Osteoblast (primary cell): Measurements from ENCODE around the gene F2R. TPM values are rescaled to one million over a fixed set of nuclear protein-coding genes. Genes with fewer than 3 reads are reported as not detected.
"Not testable (repeated sequence)": the region's sequence is repeated elsewhere in the genome, so short reads cannot be mapped to it uniquely, and the experiment has no call there.

Source experiments
- DNase-seq: peaks from one replicate; pipeline ENCODE4 v3.0.0; 2011; ENCODE audit warnings: low spot score, mixed read lengths; ENCODE audit not compliant: insufficient read length; ENCODE audit errors: missing footprints
- H2AFZ ChIP-seq: 2 replicates; pipeline ENCODE4 v1.6.0; 2011; ENCODE audit warnings: mild to moderate bottlenecking, low read length
- H3K27ac ChIP-seq: 2 replicates; pipeline ENCODE4 v1.5.1; 2011; ENCODE audit warnings: mild to moderate bottlenecking, low read depth, low read length, moderate library complexity
- H3K27me3 ChIP-seq: 2 replicates; pipeline ENCODE4 v1.6.0; 2012; ENCODE audit warnings: mild to moderate bottlenecking, control low read depth, inconsistent platforms, low read length, moderate library complexity; ENCODE audit not compliant: insufficient read depth
- H3K36me3 ChIP-seq: 2 replicates; pipeline ENCODE4 v1.5.1; 2011; ENCODE audit warnings: mild to moderate bottlenecking, low read length, control low read depth, moderate library complexity; ENCODE audit not compliant: insufficient read depth
- H3K4me1 ChIP-seq: 2 replicates; pipeline ENCODE4 v1.5.1; 2011; ENCODE audit warnings: mild to moderate bottlenecking, low read length, control low read depth, moderate library complexity; ENCODE audit not compliant: insufficient read depth
- H3K4me2 ChIP-seq: 2 replicates; pipeline ENCODE4 v1.6.0; 2011; ENCODE audit warnings: mild to moderate bottlenecking, low read length; ENCODE audit not compliant: insufficient read depth
- H3K4me3 ChIP-seq: fragments of 200-600 bp; sonication (generic); 3 replicates; pipeline ENCODE4 v1.5.1; 2012; ENCODE audit warnings: mild to moderate bottlenecking, low read length, inconsistent platforms; ENCODE audit not compliant: insufficient read depth
- H3K79me2 ChIP-seq: 2 replicates; pipeline ENCODE4 v1.6.0; 2012; ENCODE audit warnings: mild to moderate bottlenecking, low read length, control low read depth, inconsistent platforms; ENCODE audit not compliant: insufficient read depth
- H3K9me3 ChIP-seq: 2 replicates; pipeline ENCODE4 v1.5.1; 2011; ENCODE audit warnings: low read depth, low read length, control low read depth
- H4K20me1 ChIP-seq: 2 replicates; pipeline ENCODE4 v1.6.0; 2012; ENCODE audit warnings: mild to moderate bottlenecking, low read length, control low read depth; ENCODE audit not compliant: insufficient read depth
- total RNA-seq: library from RNA; depleted of rRNA; stranded (reverse); fragments of >200 nt; gene quantifications from 2 replicates; pipeline ENCODE4 v1.2.3, GENCODE V29; 2012
- TF ChIP-seq, protein P1 (sequence below): IDR thresholded peaks from 2 replicates; pipeline ENCODE4 v1.5.1; 2011; ENCODE audit warnings: mild to moderate bottlenecking, low read depth, low read length, moderate library complexity; ENCODE audit errors: extremely low read depth

Gene F2R
- total RNA-seq, 1 donor = 38.7 TPM

DNA sequence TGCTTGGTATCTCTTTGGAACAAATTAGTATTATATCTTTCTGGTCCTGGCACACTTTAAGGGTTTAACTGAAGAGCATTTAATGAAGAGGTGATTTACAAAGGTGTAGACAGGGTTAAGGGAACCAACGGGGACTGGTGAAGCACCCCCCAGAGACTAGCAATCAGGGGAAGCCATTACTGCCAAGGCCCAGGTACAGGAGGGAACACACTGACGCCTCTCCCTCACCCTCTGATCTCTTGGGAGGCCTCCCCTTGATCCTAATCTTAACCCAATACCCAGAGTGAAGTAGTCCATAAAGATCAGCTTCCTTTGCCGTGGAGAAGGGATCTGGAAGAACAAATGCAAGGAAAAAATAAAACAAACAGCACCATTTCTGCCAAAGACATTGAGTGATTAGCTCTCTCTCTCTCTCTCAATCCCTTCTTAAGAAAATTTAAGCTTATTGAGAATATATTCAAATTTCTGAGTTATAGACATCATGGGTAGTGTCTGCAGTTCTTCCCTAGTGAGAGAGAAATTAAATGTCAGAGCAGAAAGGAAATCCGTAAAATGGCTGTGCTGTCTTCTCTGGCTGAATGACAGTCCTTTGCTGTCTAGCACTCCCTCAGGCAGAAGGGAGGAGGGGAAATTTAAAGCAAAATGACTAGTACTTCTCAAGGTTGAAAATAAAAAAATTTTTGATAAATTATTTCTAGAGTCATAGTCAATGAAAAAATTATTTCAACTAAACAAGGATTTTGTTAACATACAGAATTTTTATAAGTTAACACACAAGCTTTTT, 20.0 kb downstream of the F2R start:
- H2AFZ ChIP-seq = no peak overlapping the region
- H4K20me1 ChIP-seq = no peaks in the 10 kb centered on the region
- peaks cover 9% of the 10 kb centered on the region for H3K4me1 ChIP-seq
- no peak overlapping the region for H3K4me3 ChIP-seq
- DNase-seq = no peak
- H3K9me3 ChIP-seq = no peaks in the 10 kb centered on the region
- no peak overlapping the region for H3K27ac ChIP-seq
- no peak overlapping the region for H3K4me2 ChIP-seq
- no peaks in the 10 kb centered on the region for H3K27me3 ChIP-seq
- peaks cover 15% of the 10 kb centered on the region for H3K79me2 ChIP-seq
- TF ChIP-seq, protein P1, sequence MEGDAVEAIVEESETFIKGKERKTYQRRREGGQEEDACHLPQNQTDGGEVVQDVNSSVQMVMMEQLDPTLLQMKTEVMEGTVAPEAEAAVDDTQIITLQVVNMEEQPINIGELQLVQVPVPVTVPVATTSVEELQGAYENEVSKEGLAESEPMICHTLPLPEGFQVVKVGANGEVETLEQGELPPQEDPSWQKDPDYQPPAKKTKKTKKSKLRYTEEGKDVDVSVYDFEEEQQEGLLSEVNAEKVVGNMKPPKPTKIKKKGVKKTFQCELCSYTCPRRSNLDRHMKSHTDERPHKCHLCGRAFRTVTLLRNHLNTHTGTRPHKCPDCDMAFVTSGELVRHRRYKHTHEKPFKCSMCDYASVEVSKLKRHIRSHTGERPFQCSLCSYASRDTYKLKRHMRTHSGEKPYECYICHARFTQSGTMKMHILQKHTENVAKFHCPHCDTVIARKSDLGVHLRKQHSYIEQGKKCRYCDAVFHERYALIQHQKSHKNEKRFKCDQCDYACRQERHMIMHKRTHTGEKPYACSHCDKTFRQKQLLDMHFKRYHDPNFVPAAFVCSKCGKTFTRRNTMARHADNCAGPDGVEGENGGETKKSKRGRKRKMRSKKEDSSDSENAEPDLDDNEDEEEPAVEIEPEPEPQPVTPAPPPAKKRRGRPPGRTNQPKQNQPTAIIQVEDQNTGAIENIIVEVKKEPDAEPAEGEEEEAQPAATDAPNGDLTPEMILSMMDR = no peak
- peaks cover 23% of the 10 kb centered on the region for H3K36me3 ChIP-seq

DNA sequence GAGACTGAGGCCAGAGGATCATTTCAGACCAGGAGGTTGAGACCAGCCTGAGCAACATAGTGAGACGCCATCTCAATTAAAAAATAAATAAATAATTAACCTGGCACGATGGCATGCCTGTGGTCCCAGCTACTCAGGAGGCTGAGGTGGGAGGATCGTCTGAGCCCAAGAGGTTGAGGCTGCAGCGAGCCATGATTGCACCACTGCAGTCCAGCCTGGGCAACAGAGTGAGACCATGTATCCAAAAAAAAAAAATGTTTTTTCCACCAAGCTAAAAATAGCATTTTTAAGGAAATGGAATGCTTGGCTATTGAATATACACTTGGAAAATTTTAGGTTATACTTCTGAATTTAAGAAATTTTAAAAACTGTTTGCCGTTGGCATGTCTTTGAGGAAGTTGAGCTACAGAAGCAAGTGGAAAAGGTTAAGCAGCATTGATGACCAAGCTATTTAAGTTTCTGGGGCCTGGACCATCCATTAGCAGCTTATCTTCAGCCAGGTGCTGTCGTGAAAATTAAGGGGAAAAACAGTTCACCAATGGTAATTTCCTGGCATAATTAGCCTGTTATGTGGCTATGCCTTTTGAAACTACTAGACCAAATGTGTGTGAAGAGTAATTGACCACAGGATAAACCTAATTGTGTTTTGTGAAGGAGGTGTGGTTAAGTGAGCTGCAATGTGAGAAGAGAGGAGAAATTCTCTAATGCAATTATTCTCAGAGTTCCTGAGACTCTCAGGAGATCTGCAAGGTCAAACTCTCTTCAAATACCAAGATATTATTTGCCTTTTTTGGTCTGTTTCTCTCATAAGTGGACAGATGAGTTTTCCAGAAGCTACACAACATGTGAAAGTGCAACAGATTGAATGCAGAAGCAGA, 21.0 kb downstream of the F2R start:
- H3K4me3 ChIP-seq = no peak overlapping the region
- H2AFZ ChIP-seq = no peak overlapping the region
- H4K20me1 ChIP-seq = no peaks in the 10 kb centered on the region
- no peak overlapping the region for H3K4me2 ChIP-seq
- H3K36me3 ChIP-seq = peaks cover 23% of the 10 kb centered on the region
- peak; percentile 14 for DNase-seq
- peaks cover 9% of the 10 kb centered on the region for H3K79me2 ChIP-seq
- peaks cover 9% of the 10 kb centered on the region for H3K4me1 ChIP-seq
- H3K9me3 ChIP-seq = no peaks in the 10 kb centered on the region
- no peaks in the 10 kb centered on the region for H3K27me3 ChIP-seq
- H3K27ac ChIP-seq = no peak overlapping the region
- TF ChIP-seq, protein P1 = no peak

DNA sequence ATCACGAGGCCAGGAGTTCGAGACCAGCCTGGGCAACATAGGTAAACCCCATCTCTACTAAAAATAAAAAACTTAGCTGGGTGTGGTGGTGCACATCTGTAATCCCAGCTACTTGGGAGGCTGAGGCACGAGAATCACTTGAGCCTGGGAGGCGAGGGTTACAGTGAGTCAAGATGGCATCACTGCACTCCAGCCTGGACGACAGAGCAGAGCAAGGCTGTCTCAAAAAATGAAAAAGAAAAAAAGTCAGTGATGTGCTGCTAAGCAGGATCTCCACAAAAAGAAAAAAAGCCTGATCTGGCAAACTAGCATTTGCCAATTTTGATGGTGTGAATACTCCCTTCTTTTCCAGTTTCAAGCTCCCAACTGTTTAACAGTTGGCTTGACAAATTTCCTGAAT, 21.9 kb downstream of the F2R start:
- H3K36me3 ChIP-seq = peaks cover 16% of the 10 kb centered on the region

DNA sequence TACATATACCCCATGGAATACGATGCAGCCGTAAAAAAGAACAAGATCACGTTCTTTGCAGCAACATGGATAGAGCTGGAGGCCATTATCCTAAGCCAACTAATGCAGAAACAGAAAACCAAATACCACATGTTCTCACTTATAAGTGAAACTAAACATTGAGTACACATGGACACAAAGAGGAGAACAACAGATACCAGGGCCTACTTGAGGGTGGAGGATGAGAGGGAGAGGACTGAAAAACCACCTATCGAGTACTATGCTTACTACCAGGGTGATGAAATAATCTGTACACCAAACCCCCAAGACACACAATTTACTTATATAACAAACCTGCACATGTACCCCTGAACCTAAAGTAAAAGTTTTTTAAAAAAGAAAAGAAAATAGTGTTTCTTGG, 25.6 kb downstream of the F2R start:
- peaks cover 16% of the 10 kb centered on the region for H3K4me1 ChIP-seq
- not testable (repeated sequence) for H2AFZ ChIP-seq, H3K9me3 ChIP-seq, H3K4me3 ChIP-seq, H3K27me3 ChIP-seq, DNase-seq, H3K36me3 ChIP-seq, H4K20me1 ChIP-seq, H3K79me2 ChIP-seq, H3K4me2 ChIP-seq, H3K27ac ChIP-seq

More for the DNA sequence above, 21.9 kb downstream of the F2R start:
- Histone ChIP-seq H3K79me2 (peaks cover 2% of the 10 kb centered on the region), H3K9me3 (no peaks in the 10 kb centered on the region), H2AFZ (no peak overlapping the region), H3K4me1 (peaks cover 15% of the 10 kb centered on the region), H4K20me1 (no peaks in the 10 kb centered on the region), H3K27me3 (no peaks in the 10 kb centered on the region), H3K27ac (peak overlapping the region; percentile 83), H3K4me2 (no peak overlapping the region), H3K4me3 (no peak overlapping the region)
- TF ChIP-seq, protein P1 = no peak
- no peak for DNase-seq
